22Rv1 (cell line): ENCODE data around the gene TMEM240.

Source experiments
- CTCF ChIP-seq: fragments of 450-650 bp; IDR thresholded peaks from 2 replicates; pipeline ENCODE4 v1.5.1; 2017; ENCODE audit warnings: mild to moderate bottlenecking
- ZFX ChIP-seq: fragments of 450-650 bp; IDR thresholded peaks from 2 replicates; pipeline ENCODE4 v1.6.1; 2017; ENCODE audit warnings: antibody characterized with exemption, borderline replicate concordance

- TF ChIP-seq CTCF: no peak
- no peak for TF ChIP-seq ZFX
These were observed 11.1 kb downstream of the TMEM240 start for GRCh38 chr1:1529321-1529720.
